Regular cardiac myocyte (primary cell): Measurements from ENCODE around the gene USP43. TPM values are rescaled to one million over a fixed set of nuclear protein-coding genes. Genes with fewer than 3 reads are reported as not detected.

Experiments used
- total RNA-seq: library from RNA; depleted of rRNA; stranded (reverse); fragments of >200 nt; gene quantifications from 2 replicates; pipeline ENCODE4 v1.2.3, GENCODE V29; 2014

Gene USP43
- 0.19 TPM in 1 of 2 replicates, not detected in the other for total RNA-seq

DNA sequence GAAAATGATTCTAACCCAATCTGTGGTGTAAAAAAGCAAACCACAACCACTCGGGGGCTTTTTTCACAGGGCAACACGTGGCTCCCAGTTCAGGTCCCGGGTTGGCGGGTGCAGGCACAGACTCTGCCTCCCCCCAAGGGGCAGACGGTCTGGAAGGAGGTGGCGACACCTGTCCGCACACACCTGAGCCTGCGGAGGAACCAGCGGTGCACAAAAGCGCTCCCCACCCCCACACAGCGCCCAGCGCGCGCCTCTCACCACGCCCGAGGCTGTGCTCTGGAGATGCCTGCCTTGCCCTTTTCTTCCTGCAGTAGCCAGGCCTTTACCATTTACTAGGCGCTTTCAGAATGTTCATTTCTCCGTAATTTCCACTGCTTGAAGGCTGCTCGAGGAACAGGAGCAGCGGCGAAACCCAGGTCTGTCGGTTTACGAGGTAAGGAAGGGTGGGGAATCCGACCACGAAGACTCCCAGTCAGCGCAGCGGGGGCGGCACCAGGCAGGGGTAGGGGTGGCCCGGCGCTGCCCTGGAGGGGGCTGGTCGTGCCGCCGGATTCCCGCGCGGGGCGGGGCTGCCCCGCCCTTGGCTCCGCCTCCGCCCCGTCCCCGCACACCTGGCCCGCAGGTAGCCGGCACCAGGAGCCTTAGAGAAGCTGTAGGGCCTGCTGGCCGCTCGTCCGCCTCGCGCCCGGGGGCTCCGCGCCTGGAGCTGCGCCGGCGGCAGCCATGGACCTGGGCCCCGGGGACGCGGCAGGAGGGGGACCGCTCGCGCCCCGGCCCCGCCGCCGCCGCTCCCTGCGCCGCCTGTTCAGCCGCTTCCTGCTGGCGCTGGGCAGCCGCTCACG, at the start of gene USP43:
USP43 (plus strand) TSS at position 608 of the 842 bp plus-strand sequence; CDS start at position 724, 116 bp downstream.

Other genes with a start within 250 kb of the USP43 start
- gene STX8, start 69.7 kb upstream of the USP43 start, total RNA-seq: 78.4 and 99.8 TPM in 2 replicates
- 0.38 and 1.4 TPM in 2 replicates for gene CFAP52, start 68.9 kb upstream of the USP43 start, total RNA-seq
- gene DHRS7C, start 146.1 kb downstream of the USP43 start, total RNA-seq: not detected in 2 replicates
- not detected in 2 replicates for gene GSG1L2, start 176.6 kb downstream of the USP43 start, total RNA-seq
- not detected in 2 replicates for gene GLP2R, start 180.4 kb downstream of the USP43 start, total RNA-seq